GM21526 (cell line): ENCODE measurements around the gene CRIP2.

Source experiments
- ATAC-seq: cut with Tn5 transposase; IDR thresholded peaks from one replicate; pipeline ENCODE4 v1.9.1; 2021; ENCODE audit warnings: moderate library complexity; ENCODE audit not compliant: unreplicated experiment, low FRiP score

CRIP2 gene

GRCh38 chr14:105474483-105475268 lies at the start of gene CRIP2:
Gene CRIP2 (plus strand): TSS chr14:105474821. CDS start chr14:105474863, 42 bp downstream.
- no peak for ATAC-seq

- no peak for ATAC-seq
Measured at GRCh38 chr14:105424861-105425260, 49.8 kb upstream of the CRIP2 start.

- no peak for ATAC-seq
Measured at GRCh38 chr14:105425823-105426247, 48.8 kb upstream of the CRIP2 start.

- ATAC-seq = no peak
Measured at GRCh38 chr14:105426416-105427130, 48.0 kb upstream of the CRIP2 start.

- ATAC-seq = no peak
Measured at GRCh38 chr14:105427412-105427811, 47.2 kb upstream of the CRIP2 start.

- no peak for ATAC-seq
Measured at GRCh38 chr14:105427936-105428485, 46.6 kb upstream of the CRIP2 start.

- ATAC-seq = no peak
Measured at GRCh38 chr14:105430042-105430441, 44.6 kb upstream of the CRIP2 start.

GRCh38 chr14:105430565-105430964 lies 44.1 kb upstream of the CRIP2 start:
- no peak for ATAC-seq

- no peak for ATAC-seq
Measured at GRCh38 chr14:105431256-105431655, 43.4 kb upstream of the CRIP2 start.

GRCh38 chr14:105432657-105433056 lies 42.0 kb upstream of the CRIP2 start:
- no peak for ATAC-seq

GRCh38 chr14:105433161-105433605 lies 41.4 kb upstream of the CRIP2 start:
- ATAC-seq = no peak

GRCh38 chr14:105436402-105436801 lies 38.2 kb upstream of the CRIP2 start:
- ATAC-seq = no peak

GRCh38 chr14:105436891-105437722 lies 37.5 kb upstream of the CRIP2 start:
- no peak for ATAC-seq

GRCh38 chr14:105437723-105438500 lies 36.7 kb upstream of the CRIP2 start:
- ATAC-seq = no peak

- no peak for ATAC-seq
Measured at GRCh38 chr14:105439179-105439578, 35.4 kb upstream of the CRIP2 start.

- ATAC-seq = no peak
Measured at GRCh38 chr14:105439710-105440553, 34.7 kb upstream of the CRIP2 start.

GRCh38 chr14:105440554-105440900 lies 34.1 kb upstream of the CRIP2 start:
- no peak for ATAC-seq

GRCh38 chr14:105440992-105441391 lies 33.6 kb upstream of the CRIP2 start:
- no peak for ATAC-seq

- no peak for ATAC-seq
Measured at GRCh38 chr14:105442125-105442524, 32.5 kb upstream of the CRIP2 start.
